ENCODE measurements around the gene OR2T3. TPM values are rescaled to one million over a fixed set of nuclear protein-coding genes. Genes with fewer than 3 reads are reported as not detected.
"Not testable (repeated sequence)": the region's sequence is repeated elsewhere in the genome, so short reads cannot be mapped to it uniquely, and the experiment has no call there.

Gene OR2T3
- total and polyA plus RNA-seq, 7 donors = not detected

GRCh38 chr1:248442500-248443277, 30.5 kb upstream of the OR2T3 start:
- H3K4me1 ChIP-seq; DNase-seq; H3K27ac ChIP-seq; H3K36me3 ChIP-seq (ENCODE audit: insufficient read depth in 1 of 2, low read depth in 1 of 2); H3K9me3 ChIP-seq; H3K4me3 ChIP-seq; H3K27me3 ChIP-seq (ENCODE audit: insufficient read depth in 3 of 3, low read length in 2 of 3); ATAC-seq: not testable (repeated sequence)
- intact Hi-C loops (cut with DNase I) = loop anchor here in 1 of 2 donors (5.0 kb wide), 1 partner anchor 205 kb away; the partner anchor contains the start of gene OR2T35
- WGBS, 3 donors = 40 to 62% (median 51%) methylated on average over 1 of the region's 2 CpGs

GRCh38 chr1:248444603-248445002, 28.5 kb upstream of the OR2T3 start:
- 79 to 89% (median 85%) methylated on average over 4 of the region's 4 CpGs for WGBS, 3 donors
- H3K4me3 ChIP-seq; H3K27me3 ChIP-seq (ENCODE audit: insufficient read depth in 3 of 3, low read length in 2 of 3); H3K4me1 ChIP-seq; H3K36me3 ChIP-seq (ENCODE audit: insufficient read depth in 1 of 2, low read depth in 1 of 2); H3K9me3 ChIP-seq; H3K27ac ChIP-seq; ATAC-seq; DNase-seq: not testable (repeated sequence)
- intact Hi-C loops (cut with DNase I) = loop anchor here in 1 of 2 donors (5.0 kb wide), 1 partner anchor 203 kb away; the partner anchor contains the start of gene OR2T35

GRCh38 chr1:248445399-248445798, 27.8 kb upstream of the OR2T3 start, which contains the start of gene OR2T2:
Gene OR2T2 (plus strand): TSS chr1:248445637. CDS start chr1:248452798, 7,161 bp downstream.
- H3K9me3 ChIP-seq; H3K27me3 ChIP-seq (ENCODE audit: insufficient read depth in 3 of 3, low read length in 2 of 3); H3K4me1 ChIP-seq; ATAC-seq; H3K27ac ChIP-seq; H3K36me3 ChIP-seq (ENCODE audit: insufficient read depth in 1 of 2, low read depth in 1 of 2); DNase-seq; H3K4me3 ChIP-seq; intact Hi-C loops (cut with DNase I): not testable (repeated sequence)
- no CpG with 5 or more reads among the region's 2 CpGs for WGBS, 3 donors

GRCh38 chr1:248448409-248449074, 24.6 kb upstream of the OR2T3 start:
- H3K27ac ChIP-seq; DNase-seq; ATAC-seq; H3K36me3 ChIP-seq (ENCODE audit: insufficient read depth in 1 of 2, low read depth in 1 of 2); H3K4me3 ChIP-seq; H3K4me1 ChIP-seq; H3K9me3 ChIP-seq; H3K27me3 ChIP-seq (ENCODE audit: insufficient read depth in 3 of 3, low read length in 2 of 3); intact Hi-C loops (cut with DNase I): not testable (repeated sequence)
- no CpG with 5 or more reads among the region's 4 CpGs for WGBS, 3 donors

GRCh38 chr1:248449821-248450465, 23.2 kb upstream of the OR2T3 start:
- H3K27ac ChIP-seq; H3K27me3 ChIP-seq (ENCODE audit: insufficient read depth in 3 of 3, low read length in 2 of 3); H3K9me3 ChIP-seq; ATAC-seq; H3K4me1 ChIP-seq; H3K36me3 ChIP-seq (ENCODE audit: insufficient read depth in 1 of 2, low read depth in 1 of 2); H3K4me3 ChIP-seq; DNase-seq; intact Hi-C loops (cut with DNase I): not testable (repeated sequence)
- 80 to 87% (median 84%) methylated on average over 5 of the region's 6 CpGs for WGBS, 3 donors

- intact Hi-C loops (cut with DNase I); ATAC-seq; H3K36me3 ChIP-seq (ENCODE audit: insufficient read depth in 1 of 2, low read depth in 1 of 2): not testable (repeated sequence)
Observed at GRCh38 chr1:248450466-248451145, 22.5 kb upstream of the OR2T3 start.

GRCh38 chr1:248453619-248454018, 19.5 kb upstream of the OR2T3 start:
- H3K27ac ChIP-seq; H3K4me1 ChIP-seq; H3K4me3 ChIP-seq; intact Hi-C loops (cut with DNase I); H3K27me3 ChIP-seq (ENCODE audit: insufficient read depth in 3 of 3, low read length in 2 of 3); ATAC-seq; H3K36me3 ChIP-seq (ENCODE audit: insufficient read depth in 1 of 2, low read depth in 1 of 2); H3K9me3 ChIP-seq; DNase-seq: not testable (repeated sequence)
- WGBS, 3 donors = 82 to 87% (median 84%) methylated on average over 7 of the region's 7 CpGs

More at GRCh38 chr1:248450466-248451145, 22.5 kb upstream of the OR2T3 start:
- H3K27ac ChIP-seq; H3K4me1 ChIP-seq; H3K27me3 ChIP-seq (ENCODE audit: insufficient read depth in 3 of 3, low read length in 2 of 3); H3K9me3 ChIP-seq; DNase-seq; H3K4me3 ChIP-seq: not testable (repeated sequence)
- WGBS, 3 donors = 32 to 50% (median 44%) methylated on average over 2 of the region's 5 CpGs

- H3K27me3 ChIP-seq (ENCODE audit: insufficient read depth in 3 of 3, low read length in 2 of 3); intact Hi-C loops (cut with DNase I); H3K4me3 ChIP-seq; DNase-seq; H3K27ac ChIP-seq; ATAC-seq; H3K9me3 ChIP-seq; H3K4me1 ChIP-seq; H3K36me3 ChIP-seq (ENCODE audit: insufficient read depth in 1 of 2, low read depth in 1 of 2): not testable (repeated sequence)
- 63 to 84% (median 71%) methylated on average over 1 of the region's 4 CpGs for WGBS, 3 donors
Observed at GRCh38 chr1:248455045-248455444, 18.1 kb upstream of the OR2T3 start.

GRCh38 chr1:248456635-248457034, 16.5 kb upstream of the OR2T3 start:
- intact Hi-C loops (cut with DNase I); H3K4me3 ChIP-seq; H3K27me3 ChIP-seq (ENCODE audit: insufficient read depth in 3 of 3, low read length in 2 of 3); DNase-seq; H3K36me3 ChIP-seq (ENCODE audit: insufficient read depth in 1 of 2, low read depth in 1 of 2); H3K9me3 ChIP-seq; ATAC-seq; H3K4me1 ChIP-seq; H3K27ac ChIP-seq: not testable (repeated sequence)
- WGBS, 3 donors = no CpG with 5 or more reads among the region's 2 CpGs

- H3K9me3 ChIP-seq; H3K4me1 ChIP-seq; intact Hi-C loops (cut with DNase I); ATAC-seq; DNase-seq; H3K27me3 ChIP-seq (ENCODE audit: insufficient read depth in 3 of 3, low read length in 2 of 3); H3K4me3 ChIP-seq; H3K36me3 ChIP-seq (ENCODE audit: insufficient read depth in 1 of 2, low read depth in 1 of 2); H3K27ac ChIP-seq: not testable (repeated sequence)
- 57 to 68% (median 67%) methylated on average over 7 of the region's 7 CpGs for WGBS, 3 donors
Observed at GRCh38 chr1:248459117-248459516, 14.0 kb upstream of the OR2T3 start.

Measured in psoas muscle (tissue), 8 donors.